K562 (cell line): ENCODE measurements around the gene SYNGR4. TPM values are rescaled to one million over a fixed set of nuclear protein-coding genes. Genes with fewer than 3 reads are reported as not detected.
A peak's percentile ranks its signal among the peaks of the same experiment; 100 is the strongest.

Experiments
- ARID2 ChIP-seq: fragments of 450-650 bp; IDR thresholded peaks from 2 replicates; pipeline ENCODE4 v1.6.1; 2017; ENCODE audit warnings: antibody characterized with exemption, mild to moderate bottlenecking
- ATF1 ChIP-seq, 2 experiments: fragments of 450-650 bp in 1 of 2; IDR thresholded peaks; 2 replicates each; pipeline ENCODE4 v1.6.1; 2016; ENCODE audit warnings: missing compliant biosample characterization in 1 of 2, missing genetic modification characterization in 1 of 2
- CAMTA2 ChIP-seq: fragments of 250-450 bp; sonication (Bioruptor Pico); conservative IDR thresholded peaks from 2 replicates; pipeline ENCODE4 v1.5.1; 2022
- CCNT2 ChIP-seq: IDR thresholded peaks from 2 replicates; pipeline ENCODE4 v1.6.1; 2011; ENCODE audit warnings: borderline replicate concordance, low read depth, mild to moderate bottlenecking, moderate library complexity, mixed read lengths, low read length; ENCODE audit not compliant: insufficient read length; ENCODE audit errors: extremely low read depth
- HDAC8 ChIP-seq: fragments of 450-650 bp; IDR thresholded peaks from 2 replicates; pipeline ENCODE4 v1.6.1; 2016; ENCODE audit warnings: mild to moderate bottlenecking, missing genetic modification characterization, moderate library complexity, missing compliant biosample characterization
- KLF1 ChIP-seq: fragments of 450-650 bp; IDR thresholded peaks from 2 replicates; pipeline ENCODE4 v1.6.1; 2016; ENCODE audit warnings: missing genetic modification characterization, missing compliant biosample characterization
- MYC ChIP-seq, 2 experiments: fragments of 250-450 bp in 1 of 2; sonication (Bioruptor Pico) in 1 of 2; IDR thresholded peaks; 2 replicates each; pipeline versions ENCODE4 v1.5.1 to v1.6.1; 2012 to 2021; ENCODE audit warnings: low read depth in 2 of 2, borderline replicate concordance in 1 of 2, improper control_type of control experiment in 1 of 2, low read length in 1 of 2, mild to moderate bottlenecking in 1 of 2, moderate library complexity in 1 of 2
- PURB ChIP-seq: sonication (generic); formaldehyde crosslinking; IDR thresholded peaks from 2 replicates; pipeline ENCODE4 v1.9.0; 2021; ENCODE audit warnings: low read depth, mild to moderate bottlenecking, missing genetic modification reagents
- RHOXF2B ChIP-seq: fragments of 250-450 bp; sonication (Bioruptor Pico); conservative IDR thresholded peaks from 2 replicates; pipeline ENCODE4 v1.5.1; 2021
- SMARCA4 ChIP-seq: fragments of 450-650 bp; IDR thresholded peaks from 2 replicates; pipeline ENCODE4 v1.6.1; 2016
- TAL1 ChIP-seq: fragments of 450-650 bp; IDR thresholded peaks from 2 replicates; pipeline ENCODE4 v1.6.1; 2016; ENCODE audit warnings: mild to moderate bottlenecking
- THRB ChIP-seq: fragments of 450-650 bp; formaldehyde crosslinking; conservative IDR thresholded peaks from 2 replicates; pipeline ENCODE4 v1.4.0; 2022; ENCODE audit warnings: mild to moderate bottlenecking, missing genetic modification characterization
- ZBTB17 ChIP-seq: fragments of 450-650 bp; formaldehyde crosslinking; IDR thresholded peaks from 2 replicates; pipeline ENCODE4 v1.4.0; 2020; ENCODE audit warnings: mild to moderate bottlenecking
- ZBTB7A ChIP-seq: IDR thresholded peaks from 2 replicates; pipeline ENCODE4 v1.6.1; 2011; ENCODE audit warnings: low read depth, mild to moderate bottlenecking, low read length, moderate library complexity, borderline replicate concordance; ENCODE audit not compliant: control insufficient read depth
- ZMIZ1 ChIP-seq, 2 experiments: fragments of 150-350 bp in 1 of 2; IDR thresholded peaks; 2 replicates each; pipeline ENCODE4 v1.6.1; 2012 to 2016; ENCODE audit warnings: low read depth in 2 of 2, low read length in 2 of 2, mild to moderate bottlenecking in 1 of 2, moderate library complexity in 1 of 2
- ZNF121 ChIP-seq: sonication (generic); formaldehyde crosslinking; conservative IDR thresholded peaks from 2 replicates; pipeline ENCODE4 v1.8.0; 2022; ENCODE audit warnings: missing genetic modification reagents
- ZNF174 ChIP-seq: fragments of 250-450 bp; sonication (Bioruptor Pico); IDR thresholded peaks from 2 replicates; pipeline ENCODE4 v1.4.0; 2020; ENCODE audit warnings: mild to moderate bottlenecking
- polyA plus RNA-seq, 8 experiments: library from polyadenylated mRNA; depleted of rRNA in 4 of 8; stranded (reverse) in 5 of 8; unstranded in 3 of 8; fragments of >200 nt; fragmentation: Nextera tagmentation in 2 of 8; fragmentation: Illumina TruSeq in 1 of 8; extraction: Ambion mirVana in 2 of 8; extraction: Trizol in 1 of 8; gene quantifications; 2 replicates each; pipeline versions ENCODE4 v1.2.1 to v1.2.3, GENCODE V29; 2011 to 2014; ENCODE audit warnings: inconsistent platforms in 1 of 8, missing spikeins in 1 of 8
- total RNA-seq, 7 experiments: library from RNA; depleted of rRNA in 6 of 7; stranded (reverse); fragments of >200 nt in 6 of 7; fragmentation: Illumina TruSeq in 2 of 7; extraction: Trizol in 2 of 7; gene quantifications; 2 replicates each; pipeline versions ENCODE4 v1.2.1 to v1.2.3, GENCODE V29; 2011 to 2021; ENCODE audit warnings: low replicate concordance in 1 of 7
- TF ChIP-seq, protein P1 (sequence below): fragments of 450-650 bp; IDR thresholded peaks from 2 replicates; pipeline ENCODE4 v1.6.1; 2016; ENCODE audit warnings: missing biosample characterization, missing genetic modification characterization
- TF ChIP-seq, protein P2 (sequence below): conservative IDR thresholded peaks from 2 replicates; pipeline ENCODE4 v1.6.1; 2011; ENCODE audit warnings: low read depth, mild to moderate bottlenecking, low read length; ENCODE audit not compliant: control insufficient read depth

The SYNGR4 gene
- total and polyA plus RNA-seq, 9 of the 15 experiments (the other 6 are each of a cell fraction or from before 2014, with no cell fraction given), result 0.07 to 0.14 TPM; not detected in 7

DNA sequence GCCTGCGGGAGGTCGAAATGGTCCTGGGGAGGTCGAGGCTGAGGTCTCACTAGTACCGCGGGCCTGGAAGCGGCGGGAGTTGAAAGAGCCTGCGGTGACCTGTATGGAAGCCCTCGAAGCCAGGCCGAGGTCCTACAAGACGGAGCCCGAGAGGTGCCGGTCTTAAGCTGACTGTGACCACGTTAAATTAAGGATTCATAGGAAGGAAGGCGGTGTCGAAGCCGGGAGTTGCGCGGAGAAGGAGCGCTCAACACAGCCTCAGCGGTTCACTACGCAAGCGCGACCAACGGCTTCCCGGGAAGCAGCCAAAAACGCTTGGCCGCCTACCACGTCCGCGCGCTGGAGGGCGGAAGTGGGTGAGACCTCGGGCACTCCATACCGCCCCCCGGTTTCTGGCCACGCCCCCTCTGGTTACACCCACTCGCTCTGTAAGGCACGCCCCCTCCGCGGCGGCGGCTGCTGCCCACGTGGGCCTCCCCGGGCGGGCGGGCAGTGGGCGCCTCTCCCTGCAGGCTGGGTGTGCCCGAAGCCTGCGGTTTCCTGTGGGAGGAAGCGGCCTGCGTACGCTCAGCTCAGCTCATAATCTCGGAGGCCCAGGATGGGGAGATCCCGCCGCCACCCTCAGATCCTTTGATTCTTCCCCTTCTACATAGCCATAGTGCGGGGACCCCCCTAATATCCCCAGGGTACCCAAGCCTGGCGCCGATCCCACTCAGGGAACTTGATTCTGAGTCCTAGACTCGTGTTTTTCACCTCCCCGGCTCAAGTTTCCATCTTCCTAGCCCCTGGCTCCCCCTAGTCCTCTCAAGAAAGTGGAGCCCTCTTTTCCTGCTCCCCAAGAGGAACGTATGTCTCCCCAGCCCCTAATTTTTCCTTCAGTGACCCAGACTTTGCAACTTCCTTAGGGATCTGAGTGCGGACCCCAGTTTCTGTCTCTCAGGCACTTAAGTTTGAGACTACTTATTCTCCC lies 42.3 kb upstream of the SYNGR4 start (continued):
- TF ChIP-seq SMARCA4, result peak; percentile 60
- 0 out of 2 replicates have a peak, but pooled peaks have one; percentile 85 for TF ChIP-seq CAMTA2 (CRISPR knock-in tag)
- no peak; the same call in 1 of the 2 replicates for TF ChIP-seq THRB (CRISPR knock-in tag)
- no peak for TF ChIP-seq ATF1 (CRISPR knock-in tag; IDR thresholded peaks at IDR 0.05)
- TF ChIP-seq ATF1 (tag; IDR thresholded peaks at IDR 0.05), result peak; percentile 78
- TF ChIP-seq ZMIZ1 (IDR thresholded peaks at IDR 0.05; ENCODE audit: low read depth in 2 of 2, low read length in 2 of 2), result peak in 1 of 2 experiments; percentile 57; a peak in 2 of 4 replicates
- TF ChIP-seq MYC (IDR thresholded peaks at IDR 0.05; ENCODE audit: low read depth, low read length), result peak; percentile 92
- TF ChIP-seq MYC (CRISPR knock-in tag; IDR thresholded peaks at IDR 0.05; ENCODE audit: borderline replicate concordance, low read depth), result peak; percentile 44; the same call in 1 of the 2 replicates
- TF ChIP-seq RHOXF2B (CRISPR knock-in tag), result 0 out of 2 replicates have a peak, but pooled peaks have one; percentile 15
- peak; percentile 50; the same call in 1 of the 2 replicates for TF ChIP-seq TAL1
- TF ChIP-seq, protein P1, sequence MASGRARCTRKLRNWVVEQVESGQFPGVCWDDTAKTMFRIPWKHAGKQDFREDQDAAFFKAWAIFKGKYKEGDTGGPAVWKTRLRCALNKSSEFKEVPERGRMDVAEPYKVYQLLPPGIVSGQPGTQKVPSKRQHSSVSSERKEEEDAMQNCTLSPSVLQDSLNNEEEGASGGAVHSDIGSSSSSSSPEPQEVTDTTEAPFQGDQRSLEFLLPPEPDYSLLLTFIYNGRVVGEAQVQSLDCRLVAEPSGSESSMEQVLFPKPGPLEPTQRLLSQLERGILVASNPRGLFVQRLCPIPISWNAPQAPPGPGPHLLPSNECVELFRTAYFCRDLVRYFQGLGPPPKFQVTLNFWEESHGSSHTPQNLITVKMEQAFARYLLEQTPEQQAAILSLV (tag), result no peak
- TF ChIP-seq ZBTB17 (CRISPR knock-in tag), result peak; percentile 44
- TF ChIP-seq CCNT2, result peak; percentile 99
- no peak for TF ChIP-seq HDAC8 (tag)
- TF ChIP-seq, protein P2, sequence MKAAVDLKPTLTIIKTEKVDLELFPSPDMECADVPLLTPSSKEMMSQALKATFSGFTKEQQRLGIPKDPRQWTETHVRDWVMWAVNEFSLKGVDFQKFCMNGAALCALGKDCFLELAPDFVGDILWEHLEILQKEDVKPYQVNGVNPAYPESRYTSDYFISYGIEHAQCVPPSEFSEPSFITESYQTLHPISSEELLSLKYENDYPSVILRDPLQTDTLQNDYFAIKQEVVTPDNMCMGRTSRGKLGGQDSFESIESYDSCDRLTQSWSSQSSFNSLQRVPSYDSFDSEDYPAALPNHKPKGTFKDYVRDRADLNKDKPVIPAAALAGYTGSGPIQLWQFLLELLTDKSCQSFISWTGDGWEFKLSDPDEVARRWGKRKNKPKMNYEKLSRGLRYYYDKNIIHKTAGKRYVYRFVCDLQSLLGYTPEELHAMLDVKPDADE, result peak; percentile 85
- no peak for TF ChIP-seq ARID2
- TF ChIP-seq KLF1 (tag), result peak; percentile 88
- 0 out of 2 replicates have a peak, but pooled peaks have one; percentile 15 for TF ChIP-seq ZNF174 (CRISPR knock-in tag)
- no peak for TF ChIP-seq ZNF121
- no peak for TF ChIP-seq PURB (CRISPR knock-in tag)
- TF ChIP-seq ZBTB7A, result peak; percentile 86
